SK-MEL-5 (cell line): ENCODE results near the gene FIS1. TPM values are rescaled to one million over a fixed set of nuclear protein-coding genes. Genes with fewer than 3 reads are reported as not detected.
A peak's percentile ranks its signal among the peaks of the same experiment; 100 is the strongest.
"Not testable (repeated sequence)": the region's sequence is repeated elsewhere in the genome, so short reads cannot be mapped to it uniquely, and the experiment has no call there.

Source experiments
- DNase-seq: peaks from one replicate; pipeline ENCODE4 v3.0.0-alpha.2; 2016; ENCODE audit warnings: low read depth, low spot score
- in situ Hi-C: cut with HindIII; loops from 2 replicates; pipeline ENCODE4 v1.10.0; 2016; ENCODE audit warnings: low sequenced_read_pairs, high pct_unique_total_duplicates, low pct_unique_long_range_greater_than_20kb
- total RNA-seq: library from RNA; depleted of rRNA; stranded (reverse); fragments of >200 nt; shearing (Covaris generic); gene quantifications from 2 replicates; pipeline ENCODE4 v1.2.3, GENCODE V29; 2014

Gene FIS1
- total RNA-seq, 1 experiment from 2014 or later, result 252 TPM

- in situ Hi-C loops, result no loop called here
- DNase-seq, result peak; percentile 100
These were observed 27.3 kb downstream of the FIS1 start, which contains the start of the genes PLOD3 and ZNHIT1 for GRCh38 chr7:101217388-101218235. Gene PLOD3, minus strand, starts transcription at chr7:101217581. Its CDS starts 307 bp downstream, at chr7:101217274. Gene ZNHIT1, plus strand, starts transcription at chr7:101218165. Its CDS starts 31 bp downstream, at chr7:101218196.

- DNase-seq, result no peak
- in situ Hi-C loops, result no loop called here
These were observed 28.0 kb downstream of the FIS1 start for GRCh38 chr7:101216860-101217387.

- no peak for DNase-seq
- in situ Hi-C loops, result no loop called here
These were observed 28.7 kb downstream of the FIS1 start for GRCh38 chr7:101216001-101216859.

GRCh38 chr7:101212014-101212413 is 32.9 kb downstream of the FIS1 start:
- no peak for DNase-seq
- in situ Hi-C loops, result no loop called here

- DNase-seq, result no peak
- in situ Hi-C loops, result no loop called here
These were observed 33.4 kb downstream of the FIS1 start for GRCh38 chr7:101211501-101211900.

- in situ Hi-C loops, result no loop called here
These were observed 34.7 kb downstream of the FIS1 start for GRCh38 chr7:101210143-101210542.

GRCh38 chr7:101208794-101209193 is 36.1 kb downstream of the FIS1 start:
- in situ Hi-C loops, result no loop called here

More at GRCh38 chr7:101210143-101210542, 34.7 kb downstream of the FIS1 start:
- DNase-seq, result no peak

GRCh38 chr7:101207459-101207858 is 37.4 kb downstream of the FIS1 start:
- in situ Hi-C loops, result no loop called here
- DNase-seq, result no peak

More at GRCh38 chr7:101208794-101209193, 36.1 kb downstream of the FIS1 start:
- no peak for DNase-seq

- DNase-seq, result no peak
- in situ Hi-C loops, result no loop called here
These were observed 38.2 kb downstream of the FIS1 start for GRCh38 chr7:101206665-101207042.

GRCh38 chr7:101205901-101206664 is 38.8 kb downstream of the FIS1 start:
- no peak for DNase-seq
- in situ Hi-C loops, result no loop called here

GRCh38 chr7:101203740-101204738 is 40.8 kb downstream of the FIS1 start:
- in situ Hi-C loops, result not testable (repeated sequence)
- DNase-seq, result peak; percentile 44

GRCh38 chr7:101202603-101202918 is 42.3 kb downstream of the FIS1 start:
- no peak for DNase-seq

GRCh38 chr7:101201695-101202602 is 42.9 kb downstream of the FIS1 start:
- in situ Hi-C loops, result no loop called here
- no peak for DNase-seq

More at GRCh38 chr7:101202603-101202918, 42.3 kb downstream of the FIS1 start:
- in situ Hi-C loops, result no loop called here

GRCh38 chr7:101200862-101201599 is 43.9 kb downstream of the FIS1 start, which contains the start of gene MOGAT3:
Gene MOGAT3, minus strand, starts transcription at chr7:101201036. Its CDS starts 182 bp downstream, at chr7:101200854.
- no peak for DNase-seq
- in situ Hi-C loops, result no loop called here

GRCh38 chr7:101200504-101200861 is 44.4 kb downstream of the FIS1 start:
- in situ Hi-C loops, result no loop called here
- no peak for DNase-seq
